Epithelial cell of esophagus (primary cell): ENCODE results near the gene GFER.
"Not testable (repeated sequence)": the region's sequence is repeated elsewhere in the genome, so short reads cannot be mapped to it uniquely, and the experiment has no call there.

Source experiments
- DNase-seq: peaks from one replicate; pipeline ENCODE4 v3.0.0; 2010; ENCODE audit warnings: low read depth
- H3K4me3 ChIP-seq: 2 replicates; pipeline ENCODE4 v1.5.1; 2011; ENCODE audit warnings: mild to moderate bottlenecking, low read length, control low read depth
- CTCF ChIP-seq: IDR thresholded peaks from 2 replicates; pipeline ENCODE4 v1.5.1; 2011; ENCODE audit warnings: low read depth, mild to moderate bottlenecking, low read length, control low read depth, inconsistent platforms; ENCODE audit not compliant: insufficient read depth; ENCODE audit errors: missing control alignments

The GFER gene

GRCh38 chr16:1958715-1959268 lies 25.2 kb upstream of the GFER start:
- peak overlapping the region; percentile 18 for H3K4me3 ChIP-seq
- DNase-seq, result no peak
- no peak for TF ChIP-seq CTCF

- TF ChIP-seq CTCF, result peak; percentile 22
- DNase-seq, result peak; percentile 89
- H3K4me3 ChIP-seq, result peak within 1 kb of the TSS; percentile 84
Observed at GRCh38 chr16:1959269-1960039, 24.5 kb upstream of the GFER start, which contains the start of gene NDUFB10. TSS of gene NDUFB10 (plus strand) at chr16:1959538. CDS start at chr16:1959625, 87 bp downstream.

GRCh38 chr16:1960665-1961630 lies 23.0 kb upstream of the GFER start:
- peak overlapping the region; percentile 84 for H3K4me3 ChIP-seq
- peak; percentile 69 for DNase-seq
- no peak for TF ChIP-seq CTCF

GRCh38 chr16:1961651-1962067 lies 22.3 kb upstream of the GFER start:
- TF ChIP-seq CTCF, result no peak
- DNase-seq, result no peak
- H3K4me3 ChIP-seq, result no peak overlapping the region

GRCh38 chr16:1962161-1963153 lies 21.5 kb upstream of the GFER start:
- DNase-seq, result not testable (repeated sequence)
- peak overlapping the region; percentile 63 for H3K4me3 ChIP-seq

- peak overlapping the region; percentile 63 for H3K4me3 ChIP-seq
- no peak for DNase-seq
- no peak for TF ChIP-seq CTCF
Observed at GRCh38 chr16:1963806-1964505, 20.0 kb upstream of the GFER start.
